ENCODE measurements around the gene KRT6B.

DNA sequence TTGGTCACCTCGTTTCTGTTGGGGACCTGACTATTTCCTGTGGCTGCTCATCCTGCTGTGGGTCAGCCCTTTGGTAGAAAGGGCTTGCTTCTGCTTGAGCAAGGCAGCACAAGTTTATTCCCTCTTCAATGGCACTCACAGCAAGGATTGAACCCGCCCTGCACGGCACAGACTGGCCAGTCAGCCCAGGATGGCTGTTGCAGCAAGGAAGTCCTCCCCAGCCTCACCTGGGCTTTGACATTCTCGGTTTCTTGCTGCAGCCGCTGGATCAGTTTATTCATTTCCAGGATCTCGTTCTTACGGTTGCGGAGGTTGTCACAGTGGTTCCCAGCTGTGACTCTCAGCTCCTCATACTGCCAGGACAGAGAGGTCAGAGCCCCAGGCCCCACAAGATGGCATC lies 55.3 kb downstream of the KRT6B start:
- TF ChIP-seq POLR2A (IDR thresholded peaks at IDR 0.05; ENCODE audit: low read length) = no peak
- TF ChIP-seq GATA1 (IDR thresholded peaks at IDR 0.05; ENCODE audit: low read depth, low read length) = no peak
